ENCODE measurements around the gene SHKBP1. TPM values are rescaled to one million over a fixed set of nuclear protein-coding genes. Genes with fewer than 3 reads are reported as not detected.

Gene SHKBP1
- total RNA-seq, 1 experiment from 2014 or later, result 92.9 TPM

DNA sequence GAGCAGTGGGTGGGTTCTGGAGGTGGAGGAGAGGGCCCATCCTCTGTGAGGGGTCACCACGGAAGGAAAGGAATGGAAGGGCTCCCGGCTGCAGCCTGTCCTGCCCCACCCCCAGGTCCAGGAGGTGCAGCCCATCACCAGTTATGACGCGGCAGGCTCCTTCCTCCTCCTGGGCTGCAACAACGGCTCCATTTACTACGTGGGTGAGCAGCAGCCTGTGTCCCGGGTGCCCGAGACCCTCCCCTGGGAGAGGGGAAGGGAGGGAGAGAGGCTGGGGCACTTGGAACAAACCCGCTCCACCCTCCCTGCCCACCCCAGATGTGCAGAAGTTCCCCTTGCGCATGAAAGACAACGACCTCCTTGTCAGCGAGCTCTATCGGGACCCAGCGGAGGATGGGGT, 6.6 kb downstream of the SHKBP1 start:
- H3K27me3 Mint-ChIP-seq (ENCODE audit: low read depth), result no peaks in the 10 kb centered on the region; the same call in 1 of the 2 replicates
- H3K4me3 Mint-ChIP-seq, result no peak overlapping the region
- no peaks in the 10 kb centered on the region for H3K4me1 ChIP-seq (ENCODE audit: insufficient read depth, low read length)
- no peak overlapping the region for H2AFZ ChIP-seq (ENCODE audit: low read length)
- H3K18ac ChIP-seq (ENCODE audit: insufficient read length, low read depth, low read length), result no peak overlapping the region
- TF ChIP-seq, protein P1, sequence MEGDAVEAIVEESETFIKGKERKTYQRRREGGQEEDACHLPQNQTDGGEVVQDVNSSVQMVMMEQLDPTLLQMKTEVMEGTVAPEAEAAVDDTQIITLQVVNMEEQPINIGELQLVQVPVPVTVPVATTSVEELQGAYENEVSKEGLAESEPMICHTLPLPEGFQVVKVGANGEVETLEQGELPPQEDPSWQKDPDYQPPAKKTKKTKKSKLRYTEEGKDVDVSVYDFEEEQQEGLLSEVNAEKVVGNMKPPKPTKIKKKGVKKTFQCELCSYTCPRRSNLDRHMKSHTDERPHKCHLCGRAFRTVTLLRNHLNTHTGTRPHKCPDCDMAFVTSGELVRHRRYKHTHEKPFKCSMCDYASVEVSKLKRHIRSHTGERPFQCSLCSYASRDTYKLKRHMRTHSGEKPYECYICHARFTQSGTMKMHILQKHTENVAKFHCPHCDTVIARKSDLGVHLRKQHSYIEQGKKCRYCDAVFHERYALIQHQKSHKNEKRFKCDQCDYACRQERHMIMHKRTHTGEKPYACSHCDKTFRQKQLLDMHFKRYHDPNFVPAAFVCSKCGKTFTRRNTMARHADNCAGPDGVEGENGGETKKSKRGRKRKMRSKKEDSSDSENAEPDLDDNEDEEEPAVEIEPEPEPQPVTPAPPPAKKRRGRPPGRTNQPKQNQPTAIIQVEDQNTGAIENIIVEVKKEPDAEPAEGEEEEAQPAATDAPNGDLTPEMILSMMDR (conservative IDR thresholded peaks at IDR 0.05), result no peak
- H3K27me3 ChIP-seq (ENCODE audit: insufficient read depth, low read length), result no peaks in the 10 kb centered on the region
- no peak overlapping the region for H2BK12ac ChIP-seq (ENCODE audit: insufficient read length, low read depth, low read length)
- H2BK5ac ChIP-seq (ENCODE audit: insufficient read length, low read length), result no peak overlapping the region
- H3K9me3 ChIP-seq (ENCODE audit: control insufficient read depth, low read depth, low read length), result no peaks in the 10 kb centered on the region
- no peak overlapping the region for H3K14ac ChIP-seq (ENCODE audit: insufficient read depth, low read length)
- no peaks in the 10 kb centered on the region for H4K20me1 ChIP-seq (ENCODE audit: control insufficient read depth, insufficient read depth, insufficient read length)
- H4K5ac ChIP-seq (ENCODE audit: insufficient read length, low read depth, low read length), result no peak overlapping the region
- H3T11ph ChIP-seq (ENCODE audit: low read length), result no peak overlapping the region
- no peak overlapping the region for H2AK5ac ChIP-seq (ENCODE audit: insufficient read length, low read length)
- H3K36me3 Mint-ChIP-seq (ENCODE audit: insufficient read depth in 1 of 3, low read depth in 3 of 3), result peaks cover 35 to 77% (median 63%) of the 10 kb centered on the region in 3 experiments
- no peak overlapping the region for H3K56ac ChIP-seq (ENCODE audit: insufficient read length, low read depth, low read length)
- no peak overlapping the region for H3K23ac ChIP-seq (ENCODE audit: insufficient read length, low read depth, low read length)
- no peak overlapping the region for H3K4ac ChIP-seq (ENCODE audit: low read depth, low read length)
- no peak overlapping the region for H3K4me2 ChIP-seq (ENCODE audit: insufficient read depth, insufficient read length, low read length)
- no peaks in the 10 kb centered on the region for H3K9me3 Mint-ChIP-seq
- no peak overlapping the region for H3K27ac ChIP-seq (ENCODE audit: insufficient read length, low read depth, low read length)
- WGBS (ENCODE audit: extremely low coverage, insufficient read length, low lambda C conversion rate), result no CpG with 5 or more reads among the region's 14 CpGs
- H3K27ac Mint-ChIP-seq, result no peak overlapping the region; a peak in 1 of 7 replicates
- H2BK20ac ChIP-seq (ENCODE audit: low read depth, low read length, poor library complexity, severe bottlenecking), result no peak overlapping the region
- H3K9ac ChIP-seq (ENCODE audit: extremely low read depth, insufficient read length, low read length), result no peak overlapping the region
- no peaks in the 10 kb centered on the region for H3K79me2 ChIP-seq (ENCODE audit: insufficient read depth, low read length)
- H2BK120ac ChIP-seq (ENCODE audit: low read depth, low read length, poor library complexity, severe bottlenecking), result no peak overlapping the region
- H3K79me1 ChIP-seq (ENCODE audit: insufficient read depth, low read depth, low read length, poor library complexity, severe bottlenecking), result no peaks in the 10 kb centered on the region
- no peak overlapping the region for H2BK15ac ChIP-seq (ENCODE audit: low read depth, low read length)
- no peak overlapping the region for H4K8ac ChIP-seq (replicated peaks; ENCODE audit: insufficient read length, low read depth, low read length)
- no peak overlapping the region for H4K91ac ChIP-seq (ENCODE audit: insufficient read length, low read depth, low read length)
- H3K23me2 ChIP-seq (ENCODE audit: insufficient read length, low read depth, low read length, poor library complexity, severe bottlenecking), result no peaks in the 10 kb centered on the region
- DNase-seq, result no peak
- H3K4me1 Mint-ChIP-seq, result peaks cover 4 to 5% of the 10 kb centered on the region in 2 experiments
